Duodenal mucosa (tissue), 2 donors: ENCODE results near the gene ZBTB44.
"Not testable (repeated sequence)": the region's sequence is repeated elsewhere in the genome, so short reads cannot be mapped to it uniquely, and the experiment has no call there.

Experiments
- H3K27ac ChIP-seq: one replicate; pipeline ENCODE4 v1.7.0; 2013; ENCODE audit warnings: low read depth, low read length
- H3K27me3 ChIP-seq, 2 donors: one replicate each; pipeline ENCODE4 v1.7.0; 2013; ENCODE audit warnings: low read length in 2 of 2, control low read depth in 1 of 2; ENCODE audit not compliant: insufficient read depth in 2 of 2, control insufficient read depth in 1 of 2
- H3K36me3 ChIP-seq, 2 donors: one replicate each; pipeline ENCODE4 v1.7.0; 2013; ENCODE audit warnings: low read length in 2 of 2, control low read depth in 1 of 2; ENCODE audit not compliant: insufficient read depth in 2 of 2, control insufficient read depth in 1 of 2
- H3K4me1 ChIP-seq, 2 donors: one replicate each; pipeline ENCODE4 v1.7.0; 2013; ENCODE audit warnings: low read length in 2 of 2, control low read depth in 1 of 2; ENCODE audit not compliant: insufficient read depth in 2 of 2, control insufficient read depth in 1 of 2
- H3K4me3 ChIP-seq, 2 donors: one replicate each; pipeline ENCODE4 v1.7.0; 2013; ENCODE audit warnings: low read length in 2 of 2, low read depth in 1 of 2
- H3K9ac ChIP-seq, 2 donors: one replicate each; pipeline ENCODE4 v1.7.0; 2013; ENCODE audit warnings: low read length in 2 of 2, low read depth in 1 of 2
- H3K9me3 ChIP-seq, 2 donors: one replicate each; pipeline ENCODE4 v1.7.0; 2013; ENCODE audit warnings: low read length in 2 of 2, control low read depth in 1 of 2; ENCODE audit not compliant: control insufficient read depth in 1 of 2

Gene ZBTB44

GRCh38 chr11:130314750-130315285 lies at the start of gene ZBTB44:
ZBTB44 (minus strand) TSS chr11:130314917; CDS start chr11:130261873, 53,044 bp downstream.
- Histone ChIP-seq H3K4me3 (peak within 1 kb of the TSS; percentile 77 to 87), H3K27ac (peak within 1 kb of the TSS; percentile 94), H3K9ac (peak within 1 kb of the TSS; percentile 66 to 74), H3K4me1 (peaks cover 6 to 23% of the 10 kb centered on the region in 2 donors), H3K36me3 (no peaks in the 10 kb centered on the region), H3K9me3 (no peaks in the 10 kb centered on the region), H3K27me3 (no peaks in the 10 kb centered on the region)

- Histone ChIP-seq H3K27ac (no peak overlapping the region), H3K4me3 (no peak overlapping the region), H3K9me3 (peaks cover 4 to 8% of the 10 kb centered on the region in 2 donors), H3K36me3 (no peaks in the 10 kb centered on the region), H3K27me3 (no peaks in the 10 kb centered on the region), H3K9ac (no peak overlapping the region), H3K4me1 (no peaks in the 10 kb centered on the region)
Observed at GRCh38 chr11:130359419-130359818, 44.7 kb upstream of the ZBTB44 start.

- H3K9me3 ChIP-seq = peaks cover 4 to 8% of the 10 kb centered on the region in 2 donors
- H3K27ac ChIP-seq = no peak overlapping the region
- no peak overlapping the region for H3K4me3 ChIP-seq
Observed at GRCh38 chr11:130358398-130358797, 43.7 kb upstream of the ZBTB44 start.

GRCh38 chr11:130347261-130347660 lies 32.5 kb upstream of the ZBTB44 start:
- Histone ChIP-seq H3K27me3 (no peaks in the 10 kb centered on the region), H3K36me3 (no peaks in the 10 kb centered on the region), H3K4me3 (no peak overlapping the region), H3K27ac (no peak overlapping the region), H3K9ac (no peak overlapping the region), H3K4me1 (no peaks in the 10 kb centered on the region), H3K9me3 (no peaks in the 10 kb centered on the region)

More at GRCh38 chr11:130358398-130358797, 43.7 kb upstream of the ZBTB44 start:
- no peaks in the 10 kb centered on the region for H3K4me1 ChIP-seq
- no peak overlapping the region for H3K9ac ChIP-seq
- no peaks in the 10 kb centered on the region for H3K27me3 ChIP-seq
- no peaks in the 10 kb centered on the region for H3K36me3 ChIP-seq

GRCh38 chr11:130344841-130345240 lies 30.1 kb upstream of the ZBTB44 start:
- Histone ChIP-seq H3K36me3 (no peaks in the 10 kb centered on the region), H3K9me3 (peaks cover 0 to 5% of the 10 kb centered on the region in 2 donors), H3K4me1 (no peaks in the 10 kb centered on the region), H3K4me3 (no peak overlapping the region), H3K27ac (no peak overlapping the region), H3K27me3 (no peaks in the 10 kb centered on the region), H3K9ac (no peak overlapping the region)

- H3K27ac ChIP-seq = no peak overlapping the region
- H3K4me3 ChIP-seq = no peak overlapping the region
- H3K9ac ChIP-seq = no peak overlapping the region
- H3K9me3 ChIP-seq = peaks cover 0 to 5% of the 10 kb centered on the region in 2 donors
- H3K4me1 ChIP-seq = no peaks in the 10 kb centered on the region
- no peaks in the 10 kb centered on the region for H3K27me3 ChIP-seq
- no peaks in the 10 kb centered on the region for H3K36me3 ChIP-seq
Observed at GRCh38 chr11:130340671-130341319, 26.1 kb upstream of the ZBTB44 start.

GRCh38 chr11:130338667-130339066 lies 23.9 kb upstream of the ZBTB44 start:
- peaks cover 0 to 5% of the 10 kb centered on the region in 2 donors for H3K9me3 ChIP-seq
- H3K9ac ChIP-seq = no peak overlapping the region
- no peaks in the 10 kb centered on the region for H3K4me1 ChIP-seq
- no peak overlapping the region for H3K27ac ChIP-seq
- no peaks in the 10 kb centered on the region for H3K36me3 ChIP-seq
- no peaks in the 10 kb centered on the region for H3K27me3 ChIP-seq
- no peak overlapping the region for H3K4me3 ChIP-seq

GRCh38 chr11:130337281-130338089 lies 22.8 kb upstream of the ZBTB44 start:
- Histone ChIP-seq H3K27ac (no peak overlapping the region), H3K27me3 (no peaks in the 10 kb centered on the region), H3K4me3 (no peak overlapping the region), H3K9me3 (peaks cover 0 to 5% of the 10 kb centered on the region in 2 donors), H3K36me3 (no peaks in the 10 kb centered on the region), H3K9ac (no peak overlapping the region), H3K4me1 (no peaks in the 10 kb centered on the region)

- not testable (repeated sequence) for H3K27me3 ChIP-seq, H3K4me3 ChIP-seq, H3K36me3 ChIP-seq, H3K4me1 ChIP-seq, H3K27ac ChIP-seq, H3K9ac ChIP-seq, H3K9me3 ChIP-seq
Observed at GRCh38 chr11:130331397-130331796, 16.7 kb upstream of the ZBTB44 start.

GRCh38 chr11:130330101-130330684 lies 15.5 kb upstream of the ZBTB44 start:
- no peaks in the 10 kb centered on the region for H3K27me3 ChIP-seq
- H3K4me3 ChIP-seq = no peak overlapping the region

More at GRCh38 chr11:130330101-130330684, 15.5 kb upstream of the ZBTB44 start:
- Histone ChIP-seq H3K36me3 (no peaks in the 10 kb centered on the region), H3K9me3 (no peaks in the 10 kb centered on the region), H3K9ac (no peak overlapping the region), H3K27ac (no peak overlapping the region), H3K4me1 (no peaks in the 10 kb centered on the region)
